ENCODE measurements around the gene FUZ.
"Not testable (repeated sequence)": the region's sequence is repeated elsewhere in the genome, so short reads cannot be mapped to it uniquely, and the experiment has no call there.

The FUZ gene

DNA sequence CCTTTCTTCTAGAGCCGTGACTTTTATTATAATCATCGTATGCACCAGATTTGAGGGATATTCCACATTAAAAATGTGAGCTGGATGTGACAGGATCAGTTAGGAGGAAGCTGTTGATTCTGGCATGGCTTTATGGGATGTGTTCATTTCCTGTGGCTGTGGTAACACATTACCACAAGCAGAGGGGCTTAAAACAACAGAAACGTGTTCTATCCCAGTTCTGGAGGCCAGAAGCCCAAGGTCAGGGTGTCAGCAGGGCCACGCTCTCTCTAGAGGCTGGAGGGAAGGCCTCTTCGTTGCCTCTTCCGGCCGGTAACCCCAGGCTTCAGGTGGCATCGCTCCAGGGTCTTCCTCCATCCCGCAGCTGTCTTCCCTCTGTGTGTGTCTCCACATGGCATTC lies 19.5 kb upstream of the FUZ start:
- DNase-seq (ENCODE audit: low read depth) = no peak

DNA sequence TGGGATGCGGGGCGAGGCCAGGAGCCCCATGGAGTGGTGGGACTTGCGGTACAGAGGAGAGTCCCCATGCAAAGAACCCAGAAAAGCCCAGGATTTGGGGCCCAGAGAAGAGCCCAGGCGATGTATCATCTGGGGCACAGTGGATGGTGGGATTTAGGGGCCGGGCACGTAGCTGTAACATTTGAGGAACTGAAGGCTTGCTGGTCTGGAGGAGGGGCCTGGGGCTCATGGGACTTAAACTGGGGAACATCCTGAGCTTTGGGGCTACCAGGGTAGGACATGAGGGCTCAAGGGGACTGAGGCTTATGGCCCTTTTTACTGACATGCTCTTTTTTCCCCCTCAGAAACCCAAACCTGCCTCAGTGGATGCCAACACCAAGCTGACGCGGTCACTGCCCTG lies 18.5 kb upstream of the FUZ start:
- no peak for DNase-seq (ENCODE audit: low read depth)

DNA sequence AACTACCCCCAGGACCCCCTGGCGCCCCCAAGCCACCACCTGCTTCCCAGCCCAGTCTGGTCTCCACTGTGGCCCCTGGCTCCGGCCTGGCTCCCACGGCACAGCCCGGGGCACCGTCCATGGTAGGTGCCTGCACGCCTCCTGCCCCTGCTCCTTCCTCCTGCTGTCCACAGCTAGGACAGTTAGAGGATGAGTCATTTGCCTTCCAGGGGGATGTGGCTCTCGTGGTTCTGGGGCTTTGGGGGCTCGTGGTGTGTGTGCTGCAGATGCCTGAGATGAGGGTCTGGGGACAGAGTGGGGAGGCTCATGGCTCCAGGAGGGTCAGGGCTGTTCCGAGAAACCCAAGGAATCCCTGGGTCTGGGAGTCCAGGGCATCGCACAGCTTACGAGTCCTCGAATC lies 17.7 kb upstream of the FUZ start:
- no peak for DNase-seq (ENCODE audit: low read depth)

DNA sequence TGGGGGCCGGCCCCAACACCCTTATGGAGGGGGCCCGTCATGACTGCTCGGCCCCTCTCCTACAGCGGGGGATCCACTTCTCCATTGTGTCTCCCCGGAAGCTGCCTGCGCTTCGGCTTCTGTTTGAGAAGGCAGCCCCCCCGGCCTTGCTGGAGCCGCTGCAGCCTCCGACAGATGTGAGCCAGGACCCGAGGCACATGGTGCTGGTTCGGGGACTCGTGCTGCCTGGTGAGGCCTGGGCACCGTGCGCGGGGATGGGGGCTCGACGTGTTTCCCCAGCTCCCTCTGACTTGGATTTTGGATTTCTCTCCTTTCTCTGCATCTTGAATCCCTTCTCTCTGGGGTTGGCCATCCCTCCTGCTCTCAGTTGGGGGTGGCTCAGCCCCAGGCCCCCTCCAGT lies 16.6 kb upstream of the FUZ start:
- DNase-seq (ENCODE audit: low read depth) = no peak

DNA sequence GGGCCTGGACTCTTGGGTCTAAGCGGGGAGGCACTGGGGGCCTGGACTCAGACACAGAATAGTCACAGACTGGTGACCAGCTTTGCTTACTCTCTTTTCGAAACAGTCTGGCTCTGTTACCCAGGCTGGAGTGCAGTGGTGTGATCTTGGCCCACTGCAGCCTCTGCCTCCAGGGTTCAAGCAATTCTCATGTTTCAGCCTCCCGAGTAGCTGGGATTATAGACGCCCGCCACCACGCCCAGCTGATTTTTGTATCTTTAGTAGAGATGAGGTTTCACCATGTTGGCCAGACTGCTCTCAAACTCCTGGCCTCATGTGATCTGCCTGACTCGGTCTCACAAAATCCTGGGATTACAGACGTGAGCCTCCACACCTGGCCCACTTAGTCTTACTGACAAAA lies 16.1 kb upstream of the FUZ start:
- no peak for DNase-seq (ENCODE audit: low read depth)

DNA sequence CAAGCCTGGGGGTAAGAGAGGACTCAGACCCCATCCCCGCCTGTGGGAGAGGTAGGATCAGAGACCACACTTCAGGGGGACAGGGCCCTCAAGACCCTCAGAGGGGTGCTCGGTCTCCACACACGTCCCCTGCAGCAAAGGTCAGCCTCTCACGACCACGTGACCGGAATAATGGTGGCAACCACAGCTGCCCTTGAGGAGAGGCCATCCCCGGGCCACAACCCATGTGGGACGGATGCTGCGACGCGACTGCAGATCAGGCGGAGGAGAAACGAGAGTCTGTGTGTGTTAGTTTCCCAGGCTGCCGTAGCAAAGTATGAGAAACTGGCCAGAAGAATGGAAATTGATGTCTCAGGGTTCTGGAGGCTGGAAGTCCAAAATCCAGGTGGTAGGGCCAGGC lies 13.9 kb upstream of the FUZ start:
- no peak for DNase-seq (ENCODE audit: low read depth)

DNA sequence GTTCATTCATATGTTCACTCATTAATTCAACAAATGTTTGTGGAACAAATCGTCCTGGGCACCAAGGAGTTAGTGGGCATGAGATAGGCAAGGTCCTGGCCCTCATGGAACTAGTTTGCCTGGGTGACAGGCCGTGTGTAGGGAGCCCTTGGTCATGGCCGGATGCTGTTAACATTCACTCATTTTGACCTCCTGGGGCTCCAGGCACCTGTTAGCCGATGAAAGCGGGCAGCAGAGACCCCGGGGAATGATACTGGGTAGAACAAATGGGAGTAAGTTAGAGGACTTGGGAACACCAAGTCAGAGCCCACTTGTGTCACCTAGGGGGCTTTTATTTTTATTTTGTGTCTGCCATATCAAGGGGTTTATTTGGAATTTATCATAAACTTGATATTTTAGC lies 11.6 kb upstream of the FUZ start:
- DNase-seq (ENCODE audit: low read depth) = no peak

DNA sequence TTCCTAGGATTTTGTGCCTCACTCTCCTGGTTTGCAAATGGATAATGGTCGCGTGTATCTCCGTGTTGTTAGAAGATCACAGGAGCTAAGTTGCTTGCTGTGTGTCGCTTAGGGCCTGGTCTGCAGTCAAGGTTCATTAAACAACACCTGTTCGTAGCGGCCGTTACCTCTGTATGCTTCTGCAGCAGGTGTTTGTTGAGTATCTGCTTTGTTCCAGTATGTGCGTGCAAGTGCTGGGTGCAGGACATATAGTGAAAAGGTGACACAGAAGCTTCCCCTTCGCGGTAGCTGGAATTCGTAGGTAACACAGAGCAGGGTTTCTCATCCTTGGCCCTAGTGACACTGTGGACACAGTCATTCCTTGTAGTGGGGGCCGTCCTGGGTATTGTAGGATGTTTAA lies 10.4 kb upstream of the FUZ start:
- DNase-seq (ENCODE audit: low read depth) = no peak

DNA sequence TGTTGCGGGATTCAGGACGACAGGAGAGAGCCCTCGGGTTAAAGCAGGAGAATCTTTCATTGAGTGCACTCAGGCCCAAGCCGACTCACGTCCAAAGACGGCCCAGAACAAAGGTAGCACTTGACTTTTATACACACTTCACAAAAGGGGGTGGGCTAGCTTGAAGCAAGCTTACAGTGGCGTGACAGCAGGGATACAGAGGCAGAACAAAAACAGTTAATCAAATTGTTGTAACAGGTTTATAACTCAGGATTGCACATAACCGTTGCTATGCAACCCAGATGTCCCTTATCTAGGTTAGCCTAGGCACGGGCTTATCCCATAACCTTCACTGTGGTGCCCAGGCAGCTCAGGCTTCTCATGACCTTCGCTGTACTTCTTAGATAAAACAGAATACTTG lies 7.0 kb upstream of the FUZ start:
- DNase-seq (ENCODE audit: low read depth) = no peak

DNA sequence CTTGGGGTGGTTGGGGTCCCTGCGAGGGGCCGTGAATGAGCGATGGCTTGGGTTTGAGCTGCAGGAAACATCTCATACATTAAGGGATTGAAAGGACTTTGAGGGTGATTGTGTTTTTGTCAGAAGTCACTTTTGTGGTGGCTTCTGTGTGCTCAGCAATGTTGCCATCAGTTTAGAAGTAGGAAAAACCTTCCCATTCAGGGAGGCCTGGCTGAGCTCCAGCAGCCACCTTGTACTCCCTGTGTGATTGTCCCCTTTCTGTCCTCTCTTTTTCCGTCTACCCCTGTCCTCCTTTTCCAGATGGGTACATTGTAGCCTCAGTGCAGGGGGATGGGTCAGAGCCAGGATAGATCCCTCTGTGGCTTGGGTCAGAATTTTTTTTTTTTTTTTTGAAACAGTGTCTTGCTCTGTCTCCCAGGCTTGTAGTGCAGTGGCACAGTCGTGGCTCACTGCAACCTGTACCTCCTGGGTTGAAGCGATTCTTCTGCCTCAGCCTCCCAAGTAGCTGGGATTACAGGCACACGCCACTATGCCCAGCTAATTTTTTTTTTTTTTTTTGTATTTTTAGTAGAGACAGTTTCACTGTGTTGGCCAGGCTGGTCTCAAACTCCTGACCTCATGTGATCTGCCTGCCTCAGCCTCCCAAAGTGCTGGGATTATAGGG lies 6.5 kb upstream of the FUZ start:
- DNase-seq (ENCODE audit: low read depth) = not testable (repeated sequence)

DNA sequence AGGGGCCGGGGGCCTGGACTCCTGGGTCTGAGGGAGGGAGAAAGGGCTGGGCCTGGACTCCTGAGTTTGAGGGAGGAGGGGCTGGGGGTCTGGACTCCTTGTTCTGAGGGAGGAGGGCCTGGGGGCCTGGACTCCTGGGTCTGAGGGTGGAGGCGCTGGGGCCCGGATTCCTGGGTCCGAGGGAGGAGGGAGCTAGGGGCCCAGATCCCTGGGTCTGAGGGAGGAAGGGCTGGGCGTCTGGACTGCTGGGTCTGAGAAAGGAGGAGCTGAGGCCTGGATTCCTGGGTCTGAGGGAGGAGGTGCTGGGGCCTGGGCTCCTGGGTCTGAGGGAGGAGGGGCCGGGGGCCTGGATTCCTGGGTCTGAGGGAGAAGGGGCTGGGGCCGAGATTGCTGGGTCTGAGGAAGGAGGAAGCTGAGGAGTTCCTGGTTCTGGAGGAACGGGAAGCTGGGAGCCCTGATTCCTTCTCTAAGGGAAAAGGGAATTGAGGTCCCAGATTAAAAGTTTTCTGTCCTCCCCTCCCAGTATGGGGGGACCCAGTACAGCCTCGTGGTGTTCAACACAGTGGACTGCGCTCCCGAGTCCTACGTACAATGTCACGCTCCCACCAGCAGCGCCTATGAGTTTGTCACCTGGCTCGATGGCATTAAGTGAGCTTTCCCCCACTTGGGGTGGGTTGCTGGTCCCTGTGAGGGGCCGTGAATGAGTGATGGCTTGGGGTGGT lies 5.7 kb upstream of the FUZ start:
- DNase-seq (ENCODE audit: low read depth) = no peak

DNA sequence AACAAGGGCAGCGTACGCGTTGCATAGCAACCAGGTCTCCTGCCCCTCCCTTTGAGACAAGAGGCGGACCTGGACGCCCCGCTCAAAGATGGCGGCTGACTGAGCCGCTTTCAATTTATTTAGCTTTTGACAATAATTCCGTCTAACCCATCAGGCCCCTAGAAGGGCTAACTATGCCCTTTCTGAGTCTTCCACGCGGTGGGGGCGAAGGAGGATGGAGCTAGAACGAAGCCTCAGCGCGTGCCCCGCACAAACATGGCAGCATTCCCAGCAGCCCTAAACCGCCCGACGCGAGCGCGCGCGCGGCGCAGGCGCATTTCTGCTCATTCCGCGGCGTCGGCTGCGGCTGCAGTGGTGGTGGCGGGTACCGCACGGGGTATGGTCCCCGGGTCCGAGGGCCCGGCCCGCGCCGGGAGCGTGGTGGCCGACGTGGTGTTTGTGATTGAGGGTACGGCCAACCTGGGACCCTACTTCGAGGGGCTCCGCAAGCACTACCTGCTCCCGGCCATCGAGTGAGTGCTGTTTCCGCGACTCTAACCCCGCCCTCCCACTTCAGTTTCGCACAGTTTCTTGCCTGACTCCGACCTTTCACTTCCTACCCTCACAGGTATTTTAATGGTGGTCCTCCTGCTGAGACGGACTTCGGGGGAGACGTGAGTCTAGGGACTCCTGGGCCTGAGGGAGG lies 5.0 kb upstream of the FUZ start, which contains the start of gene MED25:
MED25 (plus strand) TSS at position 326 of the 685 bp plus-strand sequence; CDS start at position 379, 53 bp downstream.
- peak; percentile 71 for DNase-seq (ENCODE audit: low read depth)

DNA sequence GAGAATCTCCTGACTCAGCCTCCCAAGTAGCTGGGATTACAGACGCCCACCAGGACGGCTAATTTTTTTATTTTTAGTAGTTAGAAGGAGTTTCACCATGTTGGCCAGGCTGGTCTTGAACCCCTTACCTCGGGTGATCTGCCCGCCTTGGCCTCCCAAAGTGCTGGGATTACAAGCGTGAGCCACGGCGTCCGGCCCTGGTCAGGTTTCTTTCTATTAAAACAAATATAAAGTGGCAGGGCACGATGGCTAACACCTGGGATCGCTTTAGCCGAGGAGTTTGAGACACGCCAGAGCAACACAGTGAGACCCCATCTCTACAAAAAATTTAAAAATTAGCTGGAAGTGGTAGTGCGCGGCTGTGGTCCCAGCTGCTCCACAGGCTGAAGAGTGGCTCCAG lies 3.5 kb upstream of the FUZ start:
- no peak for DNase-seq (ENCODE audit: low read depth)

DNA sequence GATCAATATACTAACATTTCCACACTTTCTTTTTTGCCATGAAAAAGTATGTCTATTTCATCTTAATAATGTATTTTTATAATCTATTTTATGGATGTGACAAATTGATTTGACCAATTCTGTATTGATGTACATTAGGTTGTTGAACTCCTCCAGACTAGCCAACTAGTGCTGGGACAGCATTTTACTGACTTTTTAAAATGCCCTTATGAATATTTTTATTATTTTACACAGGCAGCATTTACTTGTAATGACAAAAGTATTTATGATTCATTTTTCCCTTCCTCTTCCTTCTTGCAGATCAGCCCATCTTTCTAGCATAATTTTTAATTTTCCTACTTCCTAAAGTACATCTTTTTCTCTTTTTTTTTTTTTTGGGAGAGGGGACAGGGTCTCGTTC lies 918 bp upstream of the FUZ start:
- DNase-seq (ENCODE audit: low read depth) = no peak

DNA sequence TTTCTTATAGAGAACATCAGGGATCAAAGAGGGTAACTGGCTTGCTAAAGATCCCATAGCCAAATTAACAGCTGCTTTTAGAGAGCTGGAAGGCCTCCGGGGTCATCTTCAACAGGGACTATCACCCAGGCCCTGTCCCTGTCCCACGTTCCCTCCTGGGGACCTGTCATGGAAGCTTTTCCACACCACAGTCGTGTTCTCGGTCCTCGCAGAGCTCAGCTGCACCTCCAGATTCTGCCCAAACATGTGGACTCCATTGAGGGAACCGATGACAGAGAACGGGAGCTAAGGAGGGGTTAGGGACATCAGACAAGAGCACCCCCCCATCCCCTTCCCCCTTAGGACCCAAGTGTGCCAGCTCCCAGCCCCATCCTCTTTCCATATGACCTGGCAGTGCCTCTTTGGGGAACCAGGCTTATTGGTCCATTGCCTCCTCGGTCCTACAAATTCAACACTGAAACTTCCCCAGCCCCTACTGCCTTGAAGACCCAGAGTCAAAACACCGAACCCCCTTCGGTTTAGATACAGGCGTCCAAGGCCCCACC lies 568 bp downstream of the FUZ start:
- no peak for DNase-seq (ENCODE audit: low read depth)

DNA sequence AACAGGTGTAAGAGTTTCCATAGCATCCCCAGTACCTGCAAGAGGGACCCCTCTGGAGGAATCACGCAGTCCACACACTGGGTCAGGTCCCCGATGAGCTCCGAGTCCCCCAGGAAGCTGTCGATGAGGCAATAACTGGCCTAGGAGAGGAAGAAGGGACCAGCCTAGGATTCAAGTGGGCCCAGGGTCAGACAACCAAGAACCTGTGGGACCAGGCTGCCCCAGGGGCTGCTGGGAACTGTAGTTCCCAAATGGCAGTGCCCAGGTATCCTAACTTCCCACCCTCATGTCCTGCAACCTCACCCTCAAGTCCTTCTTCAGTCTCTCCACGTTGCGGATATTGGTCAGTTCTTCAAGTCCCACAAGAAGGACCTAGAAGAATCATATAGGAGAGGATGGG lies 1.8 kb downstream of the FUZ start:
- DNase-seq (ENCODE audit: low read depth) = no peak

DNA sequence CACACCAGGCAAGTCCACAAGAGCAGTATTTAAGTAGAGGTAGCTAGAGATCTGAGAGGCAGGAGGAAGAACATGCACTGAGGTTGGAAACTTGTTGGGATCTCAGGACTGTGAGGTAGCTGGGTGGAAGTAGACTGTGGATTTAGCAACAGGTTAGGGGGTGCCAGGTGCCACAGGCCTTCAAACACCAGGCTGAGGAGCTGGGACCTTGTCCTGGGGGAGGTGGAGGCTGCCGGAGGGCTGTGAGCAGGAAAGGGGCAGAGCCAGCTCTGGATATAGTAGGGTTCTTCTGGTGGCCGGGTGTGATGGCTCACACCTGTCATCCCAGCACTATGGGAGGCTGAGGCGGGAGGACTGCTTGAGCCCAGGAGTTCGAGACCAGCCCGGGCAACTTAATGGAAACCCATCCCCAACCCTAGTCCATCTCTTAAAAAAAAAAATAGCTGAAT lies 3.1 kb downstream of the FUZ start:
- no peak for DNase-seq (ENCODE audit: low read depth)

DNA sequence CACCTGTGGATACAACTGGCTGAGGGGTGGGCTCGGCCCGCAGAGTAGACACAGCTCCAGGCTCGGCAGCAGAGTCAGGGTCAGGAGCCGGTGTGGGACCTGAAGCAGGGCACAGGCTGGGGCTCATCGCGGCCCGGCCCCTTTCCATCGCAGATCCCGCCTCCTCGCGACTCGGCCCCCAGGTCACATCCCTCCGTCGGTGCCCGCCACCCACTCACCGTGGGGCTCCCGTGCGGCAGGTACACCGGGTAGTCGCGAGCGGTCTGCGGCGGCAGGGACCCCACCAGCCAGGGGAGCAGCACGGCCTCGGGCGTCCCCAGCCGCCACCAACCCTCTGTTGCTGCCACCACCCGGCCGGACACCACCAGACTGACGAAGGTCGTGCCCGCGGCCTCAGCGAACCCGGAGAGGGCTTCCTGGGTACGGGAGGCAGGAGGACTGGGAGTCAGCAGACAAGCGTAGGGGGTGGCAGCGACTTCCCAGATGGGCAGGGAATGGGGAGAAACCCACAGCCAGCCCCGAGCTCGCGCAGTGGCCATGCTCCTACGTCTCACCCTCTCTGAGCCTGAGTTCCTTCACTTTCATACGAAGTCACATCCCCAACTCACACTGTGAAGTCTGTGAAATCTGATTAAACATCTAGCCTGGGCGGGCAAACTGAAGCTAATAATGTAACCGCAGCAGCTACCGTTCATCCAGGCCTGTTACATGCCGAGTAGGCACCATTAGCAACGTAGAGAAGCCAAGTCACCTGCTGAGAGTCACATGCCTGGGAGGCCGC lies 3.7 kb downstream of the FUZ start:
- DNase-seq (ENCODE audit: low read depth) = peak; percentile 13

DNA sequence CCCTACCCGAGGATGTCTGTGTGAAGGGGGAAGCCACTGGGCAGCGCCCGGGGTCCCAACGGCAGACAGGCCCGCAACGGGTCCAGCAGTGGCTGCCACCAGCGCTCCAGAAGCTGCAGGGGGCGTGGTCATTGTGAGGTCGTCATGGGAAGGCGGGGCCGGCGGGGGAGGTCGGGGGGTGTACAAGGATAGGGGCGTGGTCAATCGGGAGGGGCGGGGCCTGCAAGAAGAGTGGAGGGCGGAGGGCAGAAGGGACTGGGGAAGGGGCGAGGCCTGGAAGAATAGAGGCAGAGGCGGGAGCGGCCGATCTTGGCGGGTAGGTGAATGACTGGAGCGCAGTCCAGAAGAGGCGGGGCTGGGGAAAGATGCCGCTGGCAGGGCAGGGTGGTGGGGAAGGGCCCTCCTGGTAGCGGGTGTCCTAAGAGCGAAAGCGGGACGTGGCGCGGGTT lies 4.4 kb downstream of the FUZ start:
- DNase-seq (ENCODE audit: low read depth) = peak; percentile 82

DNA sequence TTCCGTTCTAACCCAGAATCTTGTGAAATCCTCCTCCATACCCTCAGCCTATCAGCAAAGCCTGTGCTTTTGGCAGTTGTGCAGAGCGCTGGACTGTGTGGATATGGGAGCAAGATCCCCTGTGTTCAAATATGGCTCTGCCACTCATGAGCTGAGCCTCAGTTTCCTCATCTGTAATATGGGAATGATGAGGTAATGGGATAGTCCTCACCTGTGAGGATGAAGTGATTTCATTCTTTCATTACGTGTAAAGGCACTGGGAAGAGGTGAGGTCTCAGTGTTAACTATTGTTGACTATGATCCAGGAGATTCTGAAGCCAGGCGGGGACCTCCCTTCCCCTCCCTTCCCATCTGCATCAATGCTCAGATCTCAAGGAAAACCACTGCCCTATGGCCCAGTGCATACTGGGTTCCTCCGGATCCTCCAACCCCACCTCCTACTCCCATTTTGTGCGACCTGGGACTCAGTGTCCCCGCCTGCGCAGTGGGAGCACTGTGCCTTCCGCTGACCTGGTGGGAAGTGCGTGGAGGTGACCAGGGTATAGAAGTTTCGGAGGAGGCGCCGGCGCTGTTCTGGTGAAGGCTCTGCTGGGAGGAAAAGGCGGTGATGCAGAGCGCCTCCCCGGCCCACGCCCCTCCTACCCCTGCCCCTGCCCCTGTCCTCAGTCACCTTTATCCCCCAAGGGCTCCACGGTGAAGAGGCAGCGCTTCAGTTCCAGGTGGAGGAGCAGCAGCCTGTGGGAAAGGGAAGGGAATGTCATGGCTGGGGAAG lies 5.0 kb downstream of the FUZ start:
- DNase-seq (ENCODE audit: low read depth) = no peak

All from stimulated activated CD8-positive, alpha-beta memory T cell treated with anti-CD3 and anti-CD28 coated beads, Interleukin-7, amount 100 ng/mL, for 24 hours (primary cell).